Stomach (tissue), 9 donors: ENCODE results near the gene SORCS2. TPM values are rescaled to one million over a fixed set of nuclear protein-coding genes. Genes with fewer than 3 reads are reported as not detected.

Experiments
- DNase-seq, 2 donors: peaks; one replicate each; pipeline versions ENCODE4 v3.0.0 to v3.0.0-alpha.2; 2013 to 2019
- H3K27ac ChIP-seq, 5 donors: fragments of 200-600 bp in 4 of 5; sonication (generic) in 4 of 5; one replicate each; pipeline ENCODE4 v1.5.1; 2013 to 2019; ENCODE audit warnings: mild to moderate bottlenecking in 1 of 5, moderate library complexity in 1 of 5
- H3K27me3 ChIP-seq, 3 donors: fragments of 200-600 bp; sonication (generic); one replicate each; pipeline ENCODE4 v1.5.1; 2017 to 2019; ENCODE audit warnings: mixed run types in 1 of 3
- H3K36me3 ChIP-seq, 4 donors: fragments of 200-600 bp; sonication (generic); 1 replicate in 3 of 4; 2 replicates in 1 of 4; pipeline ENCODE4 v1.5.1; 2016 to 2019
- H3K4me1 ChIP-seq, 4 donors: fragments of 200-600 bp; sonication (generic); one replicate each; pipeline ENCODE4 v1.5.1; 2016 to 2019
- H3K4me3 ChIP-seq, 4 donors: fragments of 200-600 bp; sonication (generic) in 3 of 4; one replicate each; pipeline ENCODE4 v1.5.1; 2016 to 2019; ENCODE audit warnings: mild to moderate bottlenecking in 1 of 4
- H3K9me3 ChIP-seq, 4 donors: fragments of 200-600 bp; sonication (generic); one replicate each; pipeline ENCODE4 v1.5.1; 2016 to 2019
- CTCF ChIP-seq, 7 experiments: fragments of 450-650 bp in 4 of 7; fragments of 200-600 bp in 3 of 7; sonication (generic) in 3 of 7; IDR thresholded peaks; one replicate each; pipeline ENCODE4 v1.5.1; 2016 to 2019; ENCODE audit warnings: antibody characterized with exemption in 7 of 7, control low read depth in 2 of 7, mild to moderate bottlenecking in 1 of 7
- EP300 ChIP-seq: sonication (generic); formaldehyde crosslinking; IDR thresholded peaks from one replicate; pipeline ENCODE4 v1.6.1; 2017; ENCODE audit warnings: antibody characterized with exemption
- POLR2A ChIP-seq, 4 donors: fragments of 450-650 bp; IDR thresholded peaks; one replicate each; pipeline ENCODE4 v1.6.1; 2016; ENCODE audit warnings: antibody characterized with exemption in 4 of 4, control low read depth in 2 of 4, mild to moderate bottlenecking in 1 of 4, moderate library complexity in 1 of 4
- POLR2AphosphoS5 ChIP-seq, 3 donors: sonication (generic); formaldehyde crosslinking; IDR thresholded peaks; one replicate each; pipeline ENCODE4 v1.6.1; 2016; ENCODE audit warnings: antibody characterized with exemption in 3 of 3
- WGBS, 5 donors: extraction: QIAGEN DNeasy Blood & Tissue Kit in 3 of 5; methylation state at CpG; one replicate each; pipeline versions ENCODE4 v1.1.5 to v1.1.7; 2013 to 2018; 5-methylcytosine and 5-hydroxymethylcytosine counted together
- intact Hi-C: fragments of 100-400 bp; cut with DNase I; formaldehyde crosslinking; loops from one replicate; pipeline ENCODE4 v1.15.1; 2023; ENCODE audit warnings: low total_unique reads
- polyA plus RNA-seq, 3 donors: library from polyadenylated mRNA; stranded (reverse); fragments of 200-250 nt; gene quantifications; one replicate each; pipeline ENCODE4 v1.2.3, GENCODE V29; 2013
- total RNA-seq, 5 donors: library from RNA; depleted of rRNA; stranded (reverse); fragments of >200 nt; gene quantifications; one replicate each; pipeline versions ENCODE4 v1.1.0 to v1.2.3, GENCODE V29; 2014 to 2016
- donor health status: healthy with polysubstance abuse.
- donor health status: Bipolar disorder and iron deficiency.
- donor health status: healthy.

SORCS2 gene
- total and polyA plus RNA-seq, 8 donors = under 0.01 to 13.0 (median 0.50) TPM; not detected in 1

GRCh38 chr4:7620814-7621176 is 428.5 kb downstream of the SORCS2 start:
- WGBS, 5 donors = 58 to 72% (median 60%) methylated on average over 7 to 10 of the region's 10 CpGs
- no peak for DNase-seq

GRCh38 chr4:7621252-7622035 is 429.1 kb downstream of the SORCS2 start:
- Histone ChIP-seq H3K27ac (no peak overlapping the region), H3K27me3 (peaks cover 0 to 50% (median 0%) of the 10 kb centered on the region in 3 donors), H3K4me1 (no peaks in the 10 kb centered on the region), H3K36me3 (no peaks in the 10 kb centered on the region), H3K4me3 (no peak overlapping the region), H3K9me3 (no peaks in the 10 kb centered on the region)
- DNase-seq = no peak
- 53 to 80% (median 66%) methylated on average over 10 to 11 of the region's 11 CpGs for WGBS, 5 donors
- intact Hi-C loops = no loop called here
- TF ChIP-seq CTCF (IDR thresholded peaks at IDR 0.05) (no peak), EP300 (no peak), POLR2A (IDR thresholded peaks at IDR 0.05) (no peak), POLR2AphosphoS5 (IDR thresholded peaks at IDR 0.05) (no peak)

More at GRCh38 chr4:7620814-7621176, 428.5 kb downstream of the SORCS2 start:
- Histone ChIP-seq H3K4me3 (no peak overlapping the region), H3K27me3 (peaks cover 0 to 50% (median 0%) of the 10 kb centered on the region in 3 donors), H3K36me3 (no peaks in the 10 kb centered on the region), H3K9me3 (no peaks in the 10 kb centered on the region), H3K27ac (no peak overlapping the region), H3K4me1 (no peaks in the 10 kb centered on the region)
- intact Hi-C loops = no loop called here
- TF ChIP-seq POLR2A (IDR thresholded peaks at IDR 0.05) (no peak), EP300 (no peak), CTCF (IDR thresholded peaks at IDR 0.05) (no peak), POLR2AphosphoS5 (IDR thresholded peaks at IDR 0.05) (no peak)

GRCh38 chr4:7622371-7622770 is 430.0 kb downstream of the SORCS2 start:
- H3K4me1 ChIP-seq = no peaks in the 10 kb centered on the region
- DNase-seq = no peak
- H3K36me3 ChIP-seq = no peaks in the 10 kb centered on the region
- H3K27me3 ChIP-seq = peaks cover 0 to 50% (median 0%) of the 10 kb centered on the region in 3 donors
- no peak overlapping the region for H3K27ac ChIP-seq
- intact Hi-C loops = no loop called here
- WGBS, 5 donors = 78 to 81% (median 80%) methylated on average over 5 to 9 of the region's 9 CpGs
- TF ChIP-seq EP300 = no peak
- no peak for TF ChIP-seq POLR2A (IDR thresholded peaks at IDR 0.05)
- TF ChIP-seq CTCF (IDR thresholded peaks at IDR 0.05) = no peak
- no peak for TF ChIP-seq POLR2AphosphoS5 (IDR thresholded peaks at IDR 0.05)
- H3K9me3 ChIP-seq = no peaks in the 10 kb centered on the region
- no peak overlapping the region for H3K4me3 ChIP-seq

GRCh38 chr4:7623468-7623867 is 431.1 kb downstream of the SORCS2 start:
- intact Hi-C loops = no loop called here
- H3K4me3 ChIP-seq = no peak overlapping the region
- H3K27me3 ChIP-seq = peaks cover 0 to 46% (median 0%) of the 10 kb centered on the region in 3 donors
- H3K27ac ChIP-seq = no peak overlapping the region
- H3K4me1 ChIP-seq = no peaks in the 10 kb centered on the region
- no peak for TF ChIP-seq POLR2A (IDR thresholded peaks at IDR 0.05)
- TF ChIP-seq POLR2AphosphoS5 (IDR thresholded peaks at IDR 0.05) = no peak
- no peak for DNase-seq
- H3K36me3 ChIP-seq = no peaks in the 10 kb centered on the region
- WGBS, 5 donors = 80 to 91% (median 85%) methylated on average over 13 of the region's 13 CpGs
- no peaks in the 10 kb centered on the region for H3K9me3 ChIP-seq
